MM.1S (cell line): ENCODE results near the gene ACSS1.

Source experiments
- DNase-seq: peaks from one replicate; pipeline ENCODE4 v3.0.0-alpha.2; 2015
- H2AFZ ChIP-seq: fragments of 300-600 bp; sonication (generic); 2 replicates; pipeline ENCODE4 v1.6.0; 2016; ENCODE audit warnings: antibody characterized with exemption, low read length
- H3F3A ChIP-seq: fragments of 300-600 bp; sonication (generic); 2 replicates; pipeline ENCODE4 v1.6.1; 2016; ENCODE audit warnings: mild to moderate bottlenecking, antibody characterized with exemption, low read length, moderate library complexity, mixed read lengths; ENCODE audit not compliant: insufficient read depth
- H3K27ac ChIP-seq: fragments of 300-600 bp; sonication (generic); 2 replicates; pipeline ENCODE4 v1.5.1; 2016; ENCODE audit warnings: mild to moderate bottlenecking, low read length
- H3K27me3 ChIP-seq: fragments of 300-600 bp; sonication (generic); replicated peaks from 2 replicates; pipeline ENCODE4 v1.6.0; 2016; ENCODE audit warnings: low read length; ENCODE audit not compliant: insufficient read depth
- H3K36me3 ChIP-seq: fragments of 300-600 bp; sonication (generic); replicated peaks from 2 replicates; pipeline ENCODE4 v1.6.1; 2016; ENCODE audit warnings: mild to moderate bottlenecking, low read length, mixed read lengths; ENCODE audit not compliant: insufficient read depth
- H3K4me1 ChIP-seq: fragments of 300-600 bp; sonication (generic); 2 replicates; pipeline ENCODE4 v1.6.1; 2016; ENCODE audit warnings: low read length, mixed read lengths
- H3K4me2 ChIP-seq: fragments of 300-600 bp; sonication (generic); 2 replicates; pipeline ENCODE4 v1.6.0; 2016; ENCODE audit warnings: low read depth, low read length
- H3K4me3 ChIP-seq: fragments of 300-600 bp; sonication (generic); 2 replicates; pipeline ENCODE4 v1.5.1; 2016; ENCODE audit warnings: low read length, mixed read lengths
- H3K79me2 ChIP-seq: fragments of 300-600 bp; sonication (generic); 2 replicates; pipeline ENCODE4 v1.6.1; 2016; ENCODE audit warnings: mixed run types, low read length, mixed read lengths
- H3K9ac ChIP-seq: fragments of 300-600 bp; sonication (generic); 2 replicates; pipeline ENCODE4 v1.6.1; 2016; ENCODE audit warnings: low read length, mixed read lengths
- H3K9me2 ChIP-seq: fragments of 300-600 bp; sonication (generic); replicated peaks from 2 replicates; pipeline ENCODE4 v1.6.1; 2016; ENCODE audit warnings: mild to moderate bottlenecking, low read length, mixed read lengths; ENCODE audit not compliant: insufficient read depth
- H3K9me3 ChIP-seq: fragments of 300-600 bp; sonication (generic); replicated peaks from 2 replicates; pipeline ENCODE4 v1.6.1; 2016; ENCODE audit warnings: mild to moderate bottlenecking, low read length, mixed read lengths; ENCODE audit not compliant: insufficient read depth
- H4K20me1 ChIP-seq: fragments of 300-600 bp; sonication (generic); 2 replicates; pipeline ENCODE4 v1.6.1; 2016; ENCODE audit warnings: mild to moderate bottlenecking, low read length, moderate library complexity, mixed read lengths; ENCODE audit not compliant: insufficient read depth
- EZH2 ChIP-seq: fragments of 300-600 bp; sonication (generic); optimal IDR thresholded peaks from 2 replicates; pipeline ENCODE3; 2017; ENCODE audit warnings: low read depth, mild to moderate bottlenecking, antibody characterized with exemption, low read length, mixed read lengths
- EZH2phosphoT487 ChIP-seq: fragments of 300-600 bp; sonication (generic); IDR thresholded peaks from 2 replicates; pipeline ENCODE4 v1.6.1; 2018; ENCODE audit warnings: antibody characterized with exemption, low read length
- TF ChIP-seq, protein P1 (sequence below): fragments of 300-600 bp; sonication (generic); IDR thresholded peaks from 2 replicates; pipeline ENCODE4 v1.5.1; 2016; ENCODE audit warnings: antibody characterized with exemption, low read length, mixed read lengths

The ACSS1 gene

DNA sequence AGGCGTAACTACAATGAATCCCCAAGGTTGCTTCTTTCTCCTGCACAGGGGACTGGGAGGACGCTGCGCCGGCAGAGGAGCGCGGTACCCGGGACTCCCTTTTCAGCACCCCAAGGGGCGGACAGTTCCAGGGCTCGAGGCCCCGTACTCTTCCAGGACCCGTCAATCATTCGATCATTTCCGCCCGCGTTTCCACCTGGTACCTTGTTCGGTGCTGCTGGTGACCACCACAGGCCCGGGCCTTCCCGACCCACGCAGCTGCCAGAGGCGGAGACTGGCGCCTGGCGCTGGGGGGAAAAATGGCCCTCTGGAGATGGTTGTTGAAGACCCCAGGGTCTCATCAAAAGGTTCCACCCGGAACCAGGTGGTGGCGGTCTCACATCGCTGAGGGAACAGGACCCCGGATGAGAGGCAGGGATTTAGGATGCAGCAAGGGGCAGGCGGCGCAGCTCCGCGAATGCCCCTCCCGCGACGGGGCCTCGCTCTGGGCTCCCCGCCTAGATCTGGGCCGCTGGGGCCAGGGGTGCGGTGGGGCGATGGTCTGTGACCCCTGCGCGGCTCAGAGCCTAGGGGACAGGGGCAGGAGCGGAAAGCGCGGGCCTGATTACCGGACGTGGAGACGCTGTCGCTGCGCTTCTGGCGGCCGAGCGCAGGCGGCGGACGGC, 23.3 kb upstream of the ACSS1 start:
- peaks cover 29% of the 10 kb centered on the region for H3K27me3 ChIP-seq

DNA sequence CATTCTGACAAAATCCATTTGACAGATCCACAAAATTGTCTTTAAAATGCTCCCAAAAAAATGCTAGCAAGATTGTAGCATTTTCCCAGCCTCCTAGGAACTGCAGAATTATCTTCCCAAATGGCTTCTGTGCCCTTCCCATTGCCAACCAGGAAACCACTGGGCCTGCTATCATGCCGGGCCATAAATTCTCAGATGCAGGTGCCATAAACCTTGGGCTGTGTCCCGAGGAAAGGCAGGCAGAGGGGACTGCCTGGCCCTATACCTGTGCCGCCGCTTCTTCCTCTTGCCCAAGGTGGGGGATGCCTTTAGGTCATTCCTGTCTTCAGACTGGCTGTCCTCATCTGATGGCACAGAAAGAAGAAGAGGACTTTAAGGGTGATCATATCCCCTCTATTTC, 21.2 kb upstream of the ACSS1 start:
- Histone ChIP-seq H2AFZ (no peak overlapping the region), H3K4me1 (0 out of 2 replicates have a peak, but pooled peaks cover 8% of the 10 kb centered on the region), H3K9me2 (no peaks in the 10 kb centered on the region), H4K20me1 (no peaks in the 10 kb centered on the region), H3K4me2 (no peak overlapping the region), H3K27me3 (peaks cover 20% of the 10 kb centered on the region), H3K27ac (no peak overlapping the region), H3K79me2 (no peaks in the 10 kb centered on the region), H3K9me3 (no peaks in the 10 kb centered on the region), H3F3A (no peaks in the 10 kb centered on the region), H3K4me3 (no peak overlapping the region), H3K9ac (no peak overlapping the region), H3K36me3 (no peaks in the 10 kb centered on the region)
- no peak for DNase-seq
- TF ChIP-seq, protein P1, sequence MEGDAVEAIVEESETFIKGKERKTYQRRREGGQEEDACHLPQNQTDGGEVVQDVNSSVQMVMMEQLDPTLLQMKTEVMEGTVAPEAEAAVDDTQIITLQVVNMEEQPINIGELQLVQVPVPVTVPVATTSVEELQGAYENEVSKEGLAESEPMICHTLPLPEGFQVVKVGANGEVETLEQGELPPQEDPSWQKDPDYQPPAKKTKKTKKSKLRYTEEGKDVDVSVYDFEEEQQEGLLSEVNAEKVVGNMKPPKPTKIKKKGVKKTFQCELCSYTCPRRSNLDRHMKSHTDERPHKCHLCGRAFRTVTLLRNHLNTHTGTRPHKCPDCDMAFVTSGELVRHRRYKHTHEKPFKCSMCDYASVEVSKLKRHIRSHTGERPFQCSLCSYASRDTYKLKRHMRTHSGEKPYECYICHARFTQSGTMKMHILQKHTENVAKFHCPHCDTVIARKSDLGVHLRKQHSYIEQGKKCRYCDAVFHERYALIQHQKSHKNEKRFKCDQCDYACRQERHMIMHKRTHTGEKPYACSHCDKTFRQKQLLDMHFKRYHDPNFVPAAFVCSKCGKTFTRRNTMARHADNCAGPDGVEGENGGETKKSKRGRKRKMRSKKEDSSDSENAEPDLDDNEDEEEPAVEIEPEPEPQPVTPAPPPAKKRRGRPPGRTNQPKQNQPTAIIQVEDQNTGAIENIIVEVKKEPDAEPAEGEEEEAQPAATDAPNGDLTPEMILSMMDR, result no peak
- TF ChIP-seq EZH2 (no peak), EZH2phosphoT487 (no peak)

More for the DNA sequence above, 23.3 kb upstream of the ACSS1 start:
- TF ChIP-seq, protein P1, result no peak
- no peak for TF ChIP-seq EZH2
- no peak for TF ChIP-seq EZH2phosphoT487
- H3K79me2 ChIP-seq, result no peaks in the 10 kb centered on the region
- H2AFZ ChIP-seq, result no peak overlapping the region
- H3K27ac ChIP-seq, result no peak overlapping the region
- no peaks in the 10 kb centered on the region for H3F3A ChIP-seq
- no peak overlapping the region for H3K9ac ChIP-seq
- no peak overlapping the region for H3K4me2 ChIP-seq
- no peaks in the 10 kb centered on the region for H3K9me3 ChIP-seq
- 0 out of 2 replicates have a peak, but pooled peaks cover 5% of the 10 kb centered on the region for H3K4me1 ChIP-seq
- DNase-seq, result no peak
- no peaks in the 10 kb centered on the region for H3K9me2 ChIP-seq
- H4K20me1 ChIP-seq, result no peaks in the 10 kb centered on the region
- H3K36me3 ChIP-seq, result no peaks in the 10 kb centered on the region
- H3K4me3 ChIP-seq, result no peak overlapping the region

DNA sequence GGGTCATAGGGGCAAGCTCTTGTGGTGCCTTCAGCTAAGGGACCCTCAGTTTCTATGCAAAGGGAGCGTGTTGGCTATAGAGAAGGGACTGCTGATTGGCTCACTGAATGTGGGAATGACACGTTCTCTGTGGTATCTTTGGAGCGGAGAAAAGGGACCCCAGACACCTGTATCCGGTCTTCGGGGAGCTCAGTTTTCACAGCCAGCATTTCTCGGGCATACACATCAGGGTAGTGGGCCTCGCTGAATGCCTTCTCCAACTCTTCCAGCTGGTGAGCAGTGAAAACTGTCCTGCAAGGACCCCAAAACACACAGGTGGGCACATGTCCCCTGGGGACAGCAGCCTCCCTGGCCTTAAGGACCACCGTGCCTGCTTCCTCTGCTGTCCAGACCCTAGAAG, 20.7 kb upstream of the ACSS1 start:
- Histone ChIP-seq H3K79me2 (no peaks in the 10 kb centered on the region), H3K27me3 (peaks cover 15% of the 10 kb centered on the region; the same call in 1 of the 2 replicates), H3K36me3 (no peaks in the 10 kb centered on the region), H3K9me3 (no peaks in the 10 kb centered on the region), H2AFZ (no peak overlapping the region), H3K4me1 (0 out of 2 replicates have a peak, but pooled peaks cover 8% of the 10 kb centered on the region), H3K9me2 (no peaks in the 10 kb centered on the region), H3K4me2 (no peak overlapping the region), H3K27ac (no peak overlapping the region), H3K4me3 (no peak overlapping the region), H3F3A (no peaks in the 10 kb centered on the region), H3K9ac (no peak overlapping the region), H4K20me1 (no peaks in the 10 kb centered on the region)
- no peak for DNase-seq
- TF ChIP-seq EZH2phosphoT487, result no peak
- no peak for TF ChIP-seq EZH2
- TF ChIP-seq, protein P1, result no peak
